Loucy (cell line): ENCODE measurements around the gene SLC5A6.

Source experiments
- H2AFZ ChIP-seq: fragments of 200-600 bp; sonication (generic); 2 replicates; pipeline ENCODE4 v1.6.0; 2016; ENCODE audit warnings: antibody characterized with exemption, mild to moderate bottlenecking, low read length, moderate library complexity
- H3F3A ChIP-seq: fragments of 200-600 bp; 2 replicates; pipeline ENCODE4 v1.6.0; 2016; ENCODE audit warnings: antibody characterized with exemption, low read depth, mild to moderate bottlenecking
- H3K27me3 ChIP-seq: fragments of 200-600 bp; sonication (generic); 2 replicates; pipeline ENCODE4 v1.6.1; 2014; ENCODE audit warnings: low read length, mild to moderate bottlenecking; ENCODE audit not compliant: insufficient read depth, poor library complexity, severe bottlenecking
- H3K36me3 ChIP-seq: fragments of 200-600 bp; sonication (generic); 2 replicates; pipeline ENCODE4 v1.6.1; 2016; ENCODE audit warnings: low read length; ENCODE audit not compliant: insufficient read depth
- H3K4me1 ChIP-seq: fragments of 200-600 bp; sonication (generic); 2 replicates; pipeline ENCODE4 v1.5.1; 2014; ENCODE audit warnings: low read length, mild to moderate bottlenecking; ENCODE audit not compliant: insufficient read depth, poor library complexity, severe bottlenecking
- H3K4me2 ChIP-seq: fragments of 200-600 bp; sonication (generic); 2 replicates; pipeline ENCODE4 v1.6.0; 2014; ENCODE audit warnings: antibody characterized with exemption, low read length, low read depth, mild to moderate bottlenecking; ENCODE audit not compliant: poor library complexity, severe bottlenecking
- H3K4me3 ChIP-seq: fragments of 200-600 bp; sonication (generic); 2 replicates; pipeline ENCODE4 v1.5.1; 2014; ENCODE audit warnings: low read length, mild to moderate bottlenecking, mixed read lengths; ENCODE audit not compliant: poor library complexity, severe bottlenecking
- H3K79me2 ChIP-seq: fragments of 200-600 bp; sonication (generic); 2 replicates; pipeline ENCODE4 v1.6.1; 2014; ENCODE audit warnings: low read length; ENCODE audit not compliant: insufficient read depth
- H3K9ac ChIP-seq: fragments of 200-600 bp; sonication (generic); 2 replicates; pipeline ENCODE4 v1.6.0; 2014; ENCODE audit warnings: mild to moderate bottlenecking, low read depth, low read length, moderate library complexity; ENCODE audit not compliant: poor library complexity, severe bottlenecking
- H3K9me2 ChIP-seq: fragments of 200-600 bp; sonication (generic); replicated peaks from 2 replicates; pipeline ENCODE4 v1.6.1; 2016; ENCODE audit warnings: low read depth, low read length, mixed read lengths
- H3K9me3 ChIP-seq: fragments of 200-600 bp; sonication (generic); 2 replicates; pipeline ENCODE4 v1.6.1; 2014; ENCODE audit warnings: mild to moderate bottlenecking, antibody characterized with exemption, low read length, low read depth; ENCODE audit not compliant: insufficient read depth
- H4K20me1 ChIP-seq: fragments of 200-600 bp; sonication (generic); 2 replicates; pipeline ENCODE4 v1.6.0; 2014; ENCODE audit warnings: antibody characterized with exemption, low read length, mild to moderate bottlenecking; ENCODE audit not compliant: insufficient read depth, poor library complexity, severe bottlenecking
- CTCF ChIP-seq: fragments of 200-600 bp; sonication (generic); conservative IDR thresholded peaks from 2 replicates; pipeline ENCODE4 v1.5.1; 2014; ENCODE audit warnings: mild to moderate bottlenecking, antibody characterized with exemption, low read length
- EZH2phosphoT487 ChIP-seq: fragments of 200-600 bp; IDR thresholded peaks from 2 replicates; pipeline ENCODE4 v1.6.1; 2018; ENCODE audit warnings: antibody characterized with exemption, mild to moderate bottlenecking, moderate library complexity, borderline replicate concordance

SLC5A6 gene

GRCh38 chr2:27245116-27245515 lies 33.0 kb upstream of the SLC5A6 start:
- H3F3A ChIP-seq = no peaks in the 10 kb centered on the region
- H2AFZ ChIP-seq = no peak overlapping the region
- no peaks in the 10 kb centered on the region for H3K9me3 ChIP-seq
- H3K36me3 ChIP-seq = peaks cover 46% of the 10 kb centered on the region; the same call in 1 of the 2 replicates
- H3K27me3 ChIP-seq = no peaks in the 10 kb centered on the region
- no peak overlapping the region for H3K4me2 ChIP-seq
- TF ChIP-seq EZH2phosphoT487 (no peak), CTCF (no peak)
- peaks cover 8% of the 10 kb centered on the region for H3K4me1 ChIP-seq
- no peaks in the 10 kb centered on the region for H4K20me1 ChIP-seq
- H3K9ac ChIP-seq = no peak overlapping the region
- no peaks in the 10 kb centered on the region for H3K79me2 ChIP-seq
- H3K9me2 ChIP-seq = no peaks in the 10 kb centered on the region
- no peak overlapping the region for H3K4me3 ChIP-seq

- TF ChIP-seq CTCF = no peak
- no peak for TF ChIP-seq EZH2phosphoT487
- Histone ChIP-seq H3K4me3 (no peak overlapping the region), H2AFZ (no peak overlapping the region), H3K4me1 (peaks cover 8% of the 10 kb centered on the region), H3K9ac (no peak overlapping the region), H3K9me2 (no peaks in the 10 kb centered on the region), H4K20me1 (no peaks in the 10 kb centered on the region), H3K4me2 (no peak overlapping the region), H3K9me3 (no peaks in the 10 kb centered on the region), H3K79me2 (no peaks in the 10 kb centered on the region), H3K36me3 (peaks cover 61% of the 10 kb centered on the region; the same call in 1 of the 2 replicates), H3F3A (no peaks in the 10 kb centered on the region), H3K27me3 (no peaks in the 10 kb centered on the region)
These were observed 31.5 kb upstream of the SLC5A6 start for GRCh38 chr2:27243391-27244130.

GRCh38 chr2:27242614-27242951 lies 30.5 kb upstream of the SLC5A6 start:
- Histone ChIP-seq H3K36me3 (peaks cover 71% of the 10 kb centered on the region; the same call in 1 of the 2 replicates), H3K4me3 (no peak overlapping the region), H3K79me2 (no peaks in the 10 kb centered on the region), H4K20me1 (no peaks in the 10 kb centered on the region), H3K9ac (no peak overlapping the region), H3K9me3 (no peaks in the 10 kb centered on the region), H3F3A (no peaks in the 10 kb centered on the region), H2AFZ (no peak overlapping the region), H3K27me3 (no peaks in the 10 kb centered on the region), H3K4me1 (peaks cover 8% of the 10 kb centered on the region), H3K4me2 (no peak overlapping the region), H3K9me2 (no peaks in the 10 kb centered on the region)
- TF ChIP-seq CTCF (no peak), EZH2phosphoT487 (no peak)
